ENCODE results near the gene BLMH.

BLMH gene

DNA sequence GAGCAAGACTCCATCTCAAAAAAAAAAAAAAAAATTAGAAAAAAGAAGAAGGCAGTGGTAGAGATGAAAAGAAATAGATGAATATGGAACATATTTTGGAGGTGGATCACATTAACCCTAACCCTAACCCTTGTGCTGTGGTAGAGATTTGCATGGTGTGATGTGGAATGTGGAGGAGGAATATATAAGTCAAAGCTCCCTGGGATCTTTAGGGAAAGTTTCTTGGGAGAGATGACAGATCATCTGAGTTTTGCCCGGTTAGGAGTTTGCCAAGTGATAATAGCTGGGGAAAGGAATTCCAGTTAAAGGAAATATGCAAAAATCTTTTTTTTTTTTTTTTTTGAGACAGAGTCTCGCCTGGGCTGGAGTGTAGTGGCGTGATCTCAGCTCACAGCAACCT lies 13.0 kb upstream of the BLMH start:
- no peak for DNase-seq

DNA sequence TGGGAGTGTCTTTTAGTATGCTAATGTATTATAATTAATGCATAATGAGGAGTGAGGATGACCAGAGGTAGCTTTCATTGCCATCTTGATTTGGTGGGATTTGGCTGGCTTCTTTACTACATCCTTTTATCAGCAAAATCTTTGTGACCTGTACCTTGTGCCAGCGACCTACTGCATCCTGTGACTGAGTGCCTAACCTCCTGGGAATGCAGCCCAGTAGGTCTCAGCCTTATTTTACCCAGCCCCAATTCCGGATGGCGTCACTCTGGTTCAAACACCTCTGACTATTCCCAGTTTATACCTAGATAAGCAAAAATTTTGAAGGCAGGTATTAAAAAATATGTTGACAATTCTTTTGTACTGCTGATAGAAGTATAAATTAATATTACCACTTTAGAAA lies 10.5 kb upstream of the BLMH start:
- no peak for DNase-seq

DNA sequence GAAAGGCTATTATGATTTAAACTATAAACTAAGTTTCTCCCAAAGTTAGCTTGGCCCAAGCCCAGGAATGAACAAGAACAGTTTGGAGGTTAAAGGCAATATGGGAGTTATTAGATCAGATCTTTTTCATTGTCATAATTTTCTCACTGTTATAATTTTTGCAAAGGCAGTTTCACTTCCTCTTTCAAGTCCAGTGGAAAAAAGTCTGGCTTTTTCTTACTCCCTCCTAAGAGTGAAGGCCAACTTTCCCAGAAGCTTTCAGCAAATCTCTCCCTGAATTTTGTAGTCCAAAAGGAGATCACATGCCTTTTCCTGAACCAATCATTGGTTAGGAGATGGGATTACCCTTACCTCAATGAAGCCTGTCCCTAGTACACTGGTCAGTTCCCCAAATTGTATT lies 9.1 kb upstream of the BLMH start:
- DNase-seq: no peak

DNA sequence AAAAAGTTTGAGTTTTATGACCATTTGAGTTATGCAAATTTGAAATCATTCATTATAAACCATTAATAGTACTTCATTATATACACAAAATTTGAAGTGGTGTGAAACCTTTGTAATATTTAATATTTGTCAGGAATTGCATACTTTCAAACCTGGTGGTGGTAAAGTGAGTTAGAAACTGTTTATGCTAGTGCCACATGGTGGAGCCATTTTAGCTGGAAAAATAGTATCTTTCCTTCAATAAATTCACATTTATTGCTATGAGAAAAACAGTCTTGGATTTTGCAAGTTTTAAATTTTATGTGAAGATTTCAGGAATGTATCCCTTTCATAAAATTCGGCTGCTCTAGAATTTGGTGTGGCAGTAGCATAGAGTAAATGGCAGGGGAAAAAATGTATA lies 7.3 kb upstream of the BLMH start:
- no peak for DNase-seq

DNA sequence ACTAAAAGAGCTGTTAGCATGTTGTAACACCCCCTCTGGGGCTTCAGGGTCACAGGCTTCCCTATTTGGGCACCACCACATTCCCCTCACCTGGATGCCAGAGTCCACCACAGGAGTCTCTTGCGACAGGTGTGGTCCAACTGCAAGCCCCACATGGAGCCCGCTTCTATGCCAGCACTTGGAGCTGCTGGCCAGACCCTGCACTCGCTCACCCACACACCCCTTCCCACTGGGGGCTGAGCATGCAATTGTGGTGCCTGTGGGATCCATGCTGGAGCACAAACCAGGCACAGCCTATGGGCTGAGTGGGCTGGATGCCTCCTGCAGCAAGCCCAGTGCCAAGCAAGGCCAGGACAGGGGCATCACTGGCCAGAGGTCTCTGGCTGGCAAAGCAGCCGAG lies 6.0 kb upstream of the BLMH start:
- DNase-seq: no peak

DNA sequence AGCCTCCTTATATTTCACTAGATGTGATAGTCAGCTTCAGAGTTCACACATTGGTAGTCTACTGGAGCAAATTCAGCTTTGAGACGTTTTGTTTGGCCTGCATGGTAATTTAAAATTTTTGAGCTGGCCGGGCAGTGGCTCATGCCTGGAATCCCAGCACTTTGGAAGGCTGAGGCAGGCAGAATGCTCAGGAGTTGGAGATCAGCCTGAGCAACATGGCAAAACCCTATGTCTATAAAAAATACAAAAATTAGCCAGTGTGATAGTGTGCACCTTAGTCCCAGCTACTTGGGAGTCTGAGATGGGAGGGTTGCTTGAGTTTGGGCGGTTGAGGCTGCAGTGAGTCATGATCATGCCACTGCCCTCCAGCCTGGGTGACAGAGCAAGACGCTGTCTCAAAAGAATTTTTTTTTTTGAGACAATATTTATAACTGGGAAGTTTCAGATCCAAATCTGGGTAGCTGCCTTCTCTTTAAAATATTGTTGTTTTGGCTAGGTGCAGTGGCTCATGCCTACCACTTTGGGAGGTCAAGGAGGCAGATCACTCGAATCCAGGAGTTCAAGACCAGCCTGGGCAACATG lies 4.8 kb upstream of the BLMH start:
- no peak for DNase-seq

DNA sequence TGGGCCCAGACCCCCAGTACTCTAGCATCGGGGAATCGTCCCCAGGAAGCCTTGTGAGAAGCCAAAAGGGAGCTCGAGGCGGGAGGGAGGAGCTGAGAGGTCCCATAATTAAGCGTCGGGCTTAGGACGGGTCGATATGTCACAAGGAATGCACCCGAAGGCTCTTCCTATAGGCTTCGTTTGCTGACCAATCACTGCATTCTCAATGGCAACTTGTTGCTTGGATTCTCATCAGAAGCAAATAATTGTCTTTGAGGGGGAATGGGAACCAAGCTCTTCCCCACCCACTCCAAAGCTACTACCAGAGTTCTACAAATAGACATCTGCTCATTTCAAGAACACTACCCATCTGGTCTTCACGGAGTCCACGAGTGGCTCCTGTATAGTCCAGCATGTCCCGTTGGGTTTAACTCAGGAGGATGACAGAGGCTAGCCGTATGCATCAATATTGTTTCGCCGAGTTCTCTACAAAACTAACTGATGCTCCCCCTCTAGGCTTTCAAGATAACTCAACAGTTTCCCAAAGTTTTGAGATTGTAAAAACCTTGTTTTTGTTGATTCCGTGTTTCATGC lies 628 bp upstream of the BLMH start:
- no peak for DNase-seq

DNA sequence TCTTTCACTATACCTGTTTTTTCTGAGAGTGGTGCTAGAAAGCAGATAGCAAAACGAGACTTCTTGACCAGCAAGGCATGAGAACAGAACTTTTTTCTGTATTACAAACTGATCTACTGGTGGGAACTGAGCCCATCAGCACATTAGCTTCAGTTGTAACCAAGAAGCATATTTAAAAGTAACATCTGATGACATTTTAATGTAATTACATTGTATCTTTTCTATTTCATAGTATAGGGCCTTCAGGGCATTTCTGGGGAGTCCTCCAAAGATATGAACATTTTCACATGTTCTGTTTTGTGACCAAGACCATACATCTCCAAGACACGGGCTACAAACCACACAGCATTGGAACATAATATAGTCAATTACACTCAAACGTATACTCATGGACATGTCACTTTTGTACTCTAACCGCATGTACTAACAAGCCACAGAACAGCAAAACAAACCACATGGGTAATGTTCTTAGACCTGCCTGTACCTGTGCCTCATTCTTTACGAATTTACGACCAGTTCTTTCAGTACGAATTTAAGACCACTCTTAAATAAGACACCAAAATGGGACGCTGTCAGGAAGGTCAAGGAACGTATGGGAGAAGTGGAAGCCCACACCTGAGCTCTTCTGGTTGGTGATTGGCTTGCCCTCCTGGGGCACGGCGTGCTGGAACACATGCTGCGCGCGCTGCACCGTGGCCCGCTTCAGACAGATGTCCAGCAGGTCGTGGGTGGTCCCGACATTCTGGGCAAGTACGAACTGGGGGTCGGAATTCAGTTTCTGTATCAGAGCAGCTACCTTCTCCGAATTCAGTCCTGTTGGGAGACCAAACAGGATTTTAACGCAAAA lies 825 bp downstream of the BLMH start:
- no peak for DNase-seq

DNA sequence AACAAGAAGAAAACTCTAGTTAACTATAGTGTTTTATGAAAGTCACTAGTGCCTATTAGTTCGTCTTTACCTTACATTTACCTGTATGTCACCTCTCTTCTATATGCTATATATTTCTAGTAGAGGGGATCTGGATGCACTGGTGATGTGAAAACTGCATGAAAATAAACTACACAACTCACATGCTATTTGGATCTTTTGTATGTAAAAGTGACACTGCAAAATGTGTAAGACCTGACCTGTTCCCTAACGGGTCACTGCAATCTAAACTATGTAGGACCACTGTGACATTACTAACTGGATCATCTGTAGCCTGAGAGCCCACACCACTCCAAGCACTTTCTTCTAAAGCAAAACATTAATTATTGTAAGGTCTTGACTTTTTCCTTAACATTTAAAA lies 1.7 kb downstream of the BLMH start:
- DNase-seq: no peak

DNA sequence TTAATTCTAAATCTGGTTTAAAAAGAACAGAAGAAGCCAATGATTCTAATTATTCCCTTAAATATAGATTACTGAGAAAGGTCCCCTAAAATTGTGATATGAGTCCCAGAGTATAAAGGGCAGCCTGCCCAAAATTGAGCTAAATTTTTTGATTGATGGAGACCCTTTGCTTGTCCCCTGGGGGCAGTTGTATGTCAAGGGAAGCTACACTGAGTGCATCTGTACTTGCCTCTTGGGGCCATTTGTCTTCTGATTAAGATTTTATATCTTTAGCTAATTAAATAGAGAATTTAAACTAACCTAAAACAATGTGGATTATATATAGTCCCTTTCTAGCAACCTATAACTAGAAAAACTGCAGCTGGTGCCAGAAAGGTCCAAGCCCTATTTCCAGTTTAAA lies 12.6 kb downstream of the BLMH start:
- no peak for DNase-seq

DNA sequence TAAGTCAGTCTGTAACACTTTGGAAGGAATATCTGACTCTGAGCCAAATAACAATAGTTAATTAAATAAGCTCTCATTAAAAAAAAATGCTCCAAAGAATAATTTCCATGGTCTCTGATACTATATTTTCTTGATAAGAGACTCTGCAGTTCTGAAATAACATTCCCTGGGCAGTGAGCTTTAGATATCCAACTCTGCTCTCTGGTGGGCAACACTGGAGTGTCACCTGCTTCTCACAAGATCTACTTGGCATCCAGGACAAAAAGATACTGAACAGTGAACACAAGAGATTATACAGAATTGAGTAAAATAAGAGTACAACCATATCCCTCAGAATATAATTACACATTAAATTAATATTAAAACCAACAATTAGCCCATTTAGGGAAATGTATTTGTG lies 13.7 kb downstream of the BLMH start:
- no peak for DNase-seq

DNA sequence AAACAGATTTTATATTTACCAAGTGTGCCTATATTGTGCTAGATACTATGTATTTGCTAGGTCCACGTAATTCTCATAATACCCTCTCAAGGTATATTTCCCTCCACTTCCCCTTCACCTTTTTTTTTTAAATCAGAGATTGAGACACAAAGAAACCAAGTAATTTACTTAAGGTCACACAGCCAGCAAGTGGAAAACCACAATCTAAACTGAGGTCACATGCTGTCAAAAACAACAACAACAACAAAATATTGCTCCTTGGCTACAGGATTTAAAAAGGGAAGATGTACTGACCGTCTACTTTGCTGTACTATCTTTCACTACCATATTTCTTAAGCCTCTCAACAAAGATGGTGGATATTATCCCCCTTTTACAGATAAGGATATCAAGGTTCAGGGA lies 15.8 kb downstream of the BLMH start:
- DNase-seq: no peak

DNA sequence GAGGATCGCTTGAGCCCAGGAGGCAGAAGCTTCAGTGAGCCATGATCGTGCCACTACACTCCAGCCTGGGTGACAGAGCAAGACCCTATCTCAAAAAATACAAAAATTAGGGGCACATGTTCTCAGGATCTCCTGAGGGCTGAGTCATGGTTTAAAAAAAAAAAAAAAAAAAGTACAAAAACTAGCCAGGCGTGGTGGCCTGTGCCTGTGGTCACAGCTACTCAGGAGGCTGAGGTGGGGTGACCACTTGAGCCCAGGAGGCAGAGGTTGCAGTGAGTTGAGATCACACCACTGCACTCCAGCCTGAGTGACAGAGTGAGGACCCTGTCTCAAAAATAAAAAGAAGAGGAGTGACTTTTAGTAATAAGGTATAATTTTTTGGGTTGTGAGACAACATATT lies 16.9 kb downstream of the BLMH start:
- no peak for DNase-seq

DNA sequence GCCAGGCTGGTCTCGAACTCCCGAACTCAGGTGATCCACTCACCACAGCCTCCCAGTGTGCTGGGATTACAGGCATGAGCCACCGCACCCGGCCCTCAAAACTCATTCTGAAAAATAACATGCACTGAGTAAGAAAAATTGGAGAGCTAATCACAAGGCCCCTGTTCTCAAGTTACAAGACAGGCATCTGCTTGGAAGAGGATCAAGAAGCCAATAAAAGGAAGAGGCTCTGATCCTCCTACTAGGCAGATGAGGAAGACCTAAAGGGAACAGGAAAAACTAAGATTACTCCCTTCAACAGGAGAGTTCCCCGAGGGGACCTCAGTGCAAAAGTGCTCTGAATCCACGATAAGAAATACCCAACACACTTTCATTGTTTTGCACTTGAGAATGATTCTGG lies 18.4 kb downstream of the BLMH start:
- no peak for DNase-seq

DNA sequence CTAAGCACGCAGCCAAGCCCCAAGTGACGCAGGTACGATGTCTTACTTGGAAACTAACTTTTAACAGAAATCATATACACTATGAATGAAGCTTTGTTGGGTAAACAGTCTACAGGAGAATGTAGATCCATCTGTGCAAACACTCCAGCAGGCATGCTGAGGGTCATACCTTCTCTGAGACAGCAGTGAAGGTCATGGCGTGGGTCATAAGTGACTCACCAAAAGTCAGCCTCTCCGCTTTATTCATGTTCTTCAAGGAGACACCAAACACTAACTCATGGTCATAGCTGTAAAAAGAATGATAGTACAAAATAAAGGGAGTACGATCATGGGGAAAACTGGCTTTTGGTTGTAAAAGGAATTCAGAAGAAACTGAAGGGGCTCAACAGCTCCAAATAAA lies 20.6 kb downstream of the BLMH start:
- no peak for DNase-seq

DNA sequence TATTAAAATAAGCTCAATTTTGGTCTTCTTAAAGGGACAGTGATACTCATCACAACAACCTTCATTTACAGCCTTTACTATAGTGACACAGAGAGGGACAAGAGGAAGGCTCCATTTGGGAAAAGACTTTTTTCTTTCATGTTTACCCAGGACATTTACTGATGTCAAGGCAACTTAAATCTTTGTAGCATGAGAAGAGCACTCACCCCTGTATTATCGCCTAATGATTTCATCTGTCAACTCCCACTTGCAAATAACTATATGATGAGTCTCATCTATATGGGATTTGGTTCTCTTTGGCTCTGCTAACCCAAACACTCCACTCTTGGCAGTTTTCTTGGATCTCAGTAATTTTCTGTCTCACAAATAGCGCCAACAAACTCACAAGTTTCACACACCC lies 24.1 kb downstream of the BLMH start:
- no peak for DNase-seq

DNA sequence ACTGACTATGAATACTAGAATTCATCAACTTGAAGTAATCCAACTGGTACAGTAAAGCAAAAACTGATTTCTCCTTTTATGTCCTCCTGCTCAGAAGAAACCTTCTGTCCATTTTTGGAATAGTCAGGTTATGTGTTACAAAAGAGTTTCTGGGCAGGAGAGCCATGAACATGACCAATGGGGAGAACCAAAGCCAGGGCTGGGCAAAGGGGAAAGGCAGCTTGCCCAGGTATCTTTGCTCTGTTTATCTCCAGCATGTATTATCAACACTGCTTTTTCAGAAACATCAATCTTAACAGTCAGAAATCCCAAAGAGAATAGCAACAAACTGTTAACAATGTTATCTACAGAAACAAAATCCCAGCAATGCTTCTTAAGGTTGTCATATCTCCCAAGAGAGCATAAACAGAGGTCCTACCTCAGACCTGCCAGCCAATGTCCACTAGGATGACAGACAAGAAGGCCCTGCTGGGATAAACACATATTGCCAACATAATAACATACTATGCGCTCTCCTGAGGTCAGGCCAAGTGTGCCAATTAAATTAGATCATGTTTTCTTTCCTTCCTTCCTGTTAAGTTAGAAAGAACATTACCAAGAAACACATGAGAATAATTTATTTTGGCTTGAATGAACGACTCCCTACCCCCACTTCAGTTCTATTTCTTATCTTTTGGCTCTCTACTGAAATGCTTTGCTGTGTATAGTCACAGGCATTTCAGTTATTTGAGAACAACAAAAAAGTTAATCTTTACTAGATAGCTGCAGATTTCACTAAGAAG lies 28.0 kb downstream of the BLMH start:
- DNase-seq: no peak

DNA sequence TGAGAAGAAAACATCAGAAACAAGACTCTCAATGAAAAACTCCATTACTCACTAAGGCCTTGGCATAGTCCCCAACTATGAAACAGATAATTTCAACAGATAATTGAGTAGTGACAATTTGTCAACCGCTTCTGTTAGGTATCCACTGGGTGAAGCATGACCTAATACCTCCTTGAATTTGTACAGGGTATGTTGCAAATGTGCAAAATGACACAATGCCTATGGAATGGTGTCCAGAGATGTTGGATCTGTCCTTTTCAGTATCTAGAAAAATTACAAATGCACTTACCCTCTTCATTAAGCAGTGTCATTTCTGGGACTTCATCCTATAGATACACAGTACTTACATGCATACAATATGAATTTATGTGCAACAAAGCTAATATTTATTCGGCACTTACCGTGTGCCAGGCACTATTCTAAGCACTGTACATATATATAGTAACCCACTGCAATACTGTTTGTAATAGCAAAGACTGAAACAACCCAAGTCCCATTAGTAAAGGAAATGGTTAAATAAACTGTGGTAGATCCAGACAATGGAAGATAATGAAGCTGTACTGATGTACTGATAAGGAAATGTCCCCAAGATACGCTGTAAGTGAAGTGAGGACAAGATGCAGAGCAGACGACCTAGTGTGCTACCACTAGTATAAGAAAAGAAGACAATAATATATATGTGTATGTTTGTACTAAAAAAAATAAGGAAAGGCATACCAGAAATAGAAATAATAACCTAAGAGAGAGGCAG lies 34.8 kb downstream of the BLMH start:
- no peak for DNase-seq

DNA sequence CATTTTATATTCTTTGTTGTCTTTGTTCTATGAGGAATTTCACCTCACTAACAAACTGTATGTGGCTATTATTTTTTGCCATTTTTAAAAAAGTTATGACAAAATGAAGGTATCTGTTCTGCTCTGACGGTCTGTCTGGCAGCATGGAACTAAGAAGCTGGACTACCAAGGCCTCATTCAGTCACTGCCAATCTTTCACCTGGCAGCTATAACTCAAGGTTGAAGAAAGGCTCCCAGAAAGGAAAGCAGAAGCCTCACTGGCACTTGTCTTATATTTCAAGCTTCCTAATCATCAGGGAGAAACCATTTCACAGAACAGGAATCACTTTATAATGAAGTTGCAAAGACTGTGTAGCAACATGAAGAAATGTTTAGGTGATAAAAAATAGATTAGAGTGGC lies 37.6 kb downstream of the BLMH start:
- no peak for DNase-seq

DNA sequence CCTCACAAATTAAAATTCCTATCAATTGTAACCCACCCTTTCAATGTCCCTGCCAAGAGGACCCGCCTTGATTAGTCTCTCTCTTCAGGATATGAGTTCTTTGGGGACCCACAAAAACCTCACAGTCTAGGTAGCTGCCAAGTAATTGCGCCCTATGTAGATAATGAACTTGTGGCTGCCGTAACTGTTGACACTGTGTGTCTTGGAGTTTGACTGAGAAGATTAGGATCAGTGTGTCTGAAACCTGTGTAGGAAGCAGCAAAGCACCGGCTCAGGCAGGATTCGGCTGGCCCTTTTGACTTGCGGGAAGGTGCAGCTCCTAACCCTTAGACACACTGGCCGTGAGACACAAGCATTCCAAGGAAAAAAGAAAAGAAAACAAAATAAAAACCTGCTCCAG lies 38.4 kb downstream of the BLMH start:
- no peak for DNase-seq

DNA sequence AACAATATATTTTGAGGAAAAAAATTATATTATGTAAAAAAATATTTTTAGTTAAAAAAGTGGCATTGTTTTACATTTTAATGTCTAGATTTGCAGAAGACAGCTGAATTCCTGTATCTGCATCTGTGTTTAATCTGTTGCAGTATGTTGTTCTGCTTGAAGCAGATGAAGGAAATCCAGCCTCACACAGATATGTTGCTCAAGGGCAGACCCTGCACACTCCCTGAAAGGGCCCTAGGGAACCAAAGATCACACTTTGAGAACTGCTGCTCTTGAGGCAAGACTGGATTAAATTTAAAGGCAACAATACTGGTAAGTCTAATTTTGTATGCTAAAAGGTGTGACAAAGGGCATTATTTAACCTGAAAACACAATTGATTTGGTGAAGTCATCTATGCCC lies 39.8 kb downstream of the BLMH start:
- DNase-seq: no peak

DNA sequence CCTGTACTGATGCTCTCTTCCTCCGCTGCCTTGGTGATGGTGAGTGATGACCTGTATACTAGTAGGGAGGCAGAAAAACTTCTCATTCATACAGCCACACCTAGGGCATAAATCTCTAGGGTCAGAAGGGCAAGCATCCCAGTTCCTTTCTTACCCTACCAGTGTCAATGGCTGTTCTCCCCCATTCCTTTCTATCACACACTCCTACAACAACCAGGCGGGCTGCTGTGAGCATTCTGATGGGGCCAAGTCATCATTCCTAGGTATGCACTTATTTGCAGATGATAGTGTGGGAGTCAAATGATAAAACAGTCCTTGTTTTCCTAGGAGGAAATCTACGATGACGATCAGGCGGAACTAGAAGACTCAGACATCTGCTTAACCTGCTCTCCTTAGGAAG lies 42.3 kb downstream of the BLMH start:
- DNase-seq: no peak

DNA sequence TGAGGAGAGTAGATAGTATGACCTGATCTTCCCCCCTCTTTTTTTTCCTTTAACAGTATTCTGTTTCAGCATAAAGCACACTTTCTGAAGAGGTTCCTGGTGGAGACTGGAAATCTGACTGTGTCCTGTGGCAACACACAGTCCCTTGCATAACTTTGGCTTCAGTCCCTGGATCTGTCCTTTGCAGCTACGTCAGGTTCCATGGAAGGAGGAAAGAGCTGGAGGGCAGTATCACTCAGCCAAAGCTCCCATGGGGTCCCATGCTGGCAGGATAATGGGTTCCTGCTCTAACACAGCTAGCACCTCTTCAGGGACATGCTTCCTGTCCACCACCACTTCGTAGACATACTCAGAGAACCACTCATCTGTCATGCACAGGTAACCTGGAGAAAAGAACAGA lies 43.0 kb downstream of the BLMH start:
- no peak for DNase-seq
